ENCODE data around the gene CRYAA.
"Not testable (repeated sequence)": the region's sequence is repeated elsewhere in the genome, so short reads cannot be mapped to it uniquely, and the experiment has no call there.

CRYAA gene

DNA sequence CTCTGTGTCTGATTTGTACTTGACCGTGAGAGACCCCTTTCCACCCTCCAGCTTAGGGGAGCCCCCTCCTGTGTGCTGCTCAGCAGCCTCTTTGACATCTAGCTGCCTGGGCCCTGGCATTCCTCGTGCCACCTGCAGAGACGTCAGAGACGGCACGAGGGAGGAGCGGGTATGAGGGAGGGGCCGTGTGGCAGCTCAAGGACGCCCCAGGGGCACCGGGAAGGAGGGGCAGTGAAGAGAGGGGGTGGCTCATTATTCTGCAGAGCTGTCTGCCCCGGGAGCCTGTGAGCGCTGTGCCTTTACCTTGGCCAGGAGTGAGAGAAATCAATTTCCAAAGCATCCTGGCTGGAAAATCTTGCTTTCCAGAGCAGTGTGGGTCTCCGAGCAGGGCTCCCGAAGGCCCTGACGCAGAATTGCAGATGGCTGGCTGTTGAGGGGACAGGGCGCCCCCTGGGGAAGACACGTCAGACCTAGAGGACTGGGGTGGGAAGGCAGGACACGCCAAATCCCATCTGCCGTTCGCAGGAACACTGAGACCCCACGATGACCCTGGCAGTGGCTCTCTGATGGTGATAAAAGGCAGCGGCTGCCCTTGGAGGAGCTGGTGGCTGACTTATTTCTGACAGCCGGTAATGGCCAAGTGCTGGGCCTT, 9.5 kb downstream of the CRYAA start:
- not testable (repeated sequence) for DNase-seq

DNA sequence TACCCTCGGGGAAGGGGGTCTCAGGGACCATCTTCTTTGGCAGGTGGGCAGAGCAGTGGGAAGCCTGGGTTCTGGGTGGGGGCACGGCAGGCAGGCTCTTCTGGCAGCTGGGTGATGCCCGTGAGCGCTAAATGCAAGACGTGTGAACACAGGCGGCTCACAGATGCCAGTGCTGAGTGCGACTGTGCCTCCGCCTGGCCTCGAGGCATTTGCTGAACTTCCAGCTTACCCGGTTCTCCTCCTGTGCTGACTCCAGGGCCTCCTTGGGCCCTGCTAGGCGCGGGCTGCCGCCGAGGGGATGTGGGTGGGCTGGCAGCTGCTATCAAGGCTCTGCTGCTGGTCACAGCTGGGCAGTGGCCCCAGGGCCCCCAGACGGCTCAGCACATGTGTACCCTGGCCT, 12.2 kb downstream of the CRYAA start:
- not testable (repeated sequence) for DNase-seq

DNA sequence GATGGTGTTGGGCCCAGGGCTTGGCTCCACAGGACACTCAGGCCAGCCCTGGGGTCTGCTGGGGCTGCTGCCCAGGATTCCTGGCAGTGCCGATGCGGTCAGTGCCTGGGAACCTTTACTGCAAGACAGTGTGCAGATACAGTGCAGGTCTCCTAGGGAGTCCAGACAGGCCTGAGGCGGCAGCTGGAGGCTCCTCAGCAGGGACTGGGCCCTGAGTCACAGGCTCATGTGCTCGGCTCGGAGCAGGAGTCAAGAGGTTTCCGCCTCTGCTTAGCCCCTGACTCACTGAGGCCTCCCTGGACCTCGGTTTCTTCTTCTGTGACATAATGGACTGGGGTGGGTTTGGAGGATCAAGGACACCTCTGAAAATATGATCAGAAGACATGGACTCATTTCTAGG, 18.5 kb downstream of the CRYAA start:
- DNase-seq = not testable (repeated sequence)

DNA sequence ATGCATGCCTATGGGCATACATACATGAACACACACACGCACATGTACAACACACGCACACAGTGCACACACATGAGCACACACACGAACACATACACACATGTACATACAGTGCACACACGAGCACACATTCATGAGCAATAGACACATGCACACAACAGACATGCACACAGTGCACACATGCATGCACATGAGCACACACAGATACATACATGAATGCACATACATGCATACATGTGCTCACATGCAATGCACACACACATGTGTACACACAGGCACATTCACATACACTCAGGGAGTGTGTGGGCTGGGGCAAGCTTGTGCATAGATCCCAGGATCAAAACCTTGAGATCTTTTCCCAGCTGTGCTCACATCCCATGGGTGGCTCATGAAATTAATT, 18.9 kb downstream of the CRYAA start:
- DNase-seq = no peak

DNA sequence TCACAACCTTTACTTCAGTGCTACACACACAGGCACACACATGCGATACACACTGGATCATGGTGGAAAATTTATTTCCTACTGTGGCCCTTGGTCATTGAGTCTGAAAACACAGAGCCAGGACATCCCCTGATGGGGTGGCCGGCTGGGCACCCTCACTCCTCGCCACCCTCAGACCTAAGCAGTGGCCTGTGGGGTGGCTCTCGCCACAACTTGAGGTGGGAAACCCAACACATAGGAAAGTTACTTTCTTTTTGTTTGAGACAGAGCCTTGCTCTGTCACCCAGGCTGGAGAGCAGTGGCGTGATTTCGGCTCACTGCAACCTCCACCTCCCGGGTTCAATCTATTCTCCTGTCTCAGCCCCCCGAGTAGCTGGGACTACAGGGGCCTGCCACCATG, 19.4 kb downstream of the CRYAA start:
- DNase-seq = no peak

DNA sequence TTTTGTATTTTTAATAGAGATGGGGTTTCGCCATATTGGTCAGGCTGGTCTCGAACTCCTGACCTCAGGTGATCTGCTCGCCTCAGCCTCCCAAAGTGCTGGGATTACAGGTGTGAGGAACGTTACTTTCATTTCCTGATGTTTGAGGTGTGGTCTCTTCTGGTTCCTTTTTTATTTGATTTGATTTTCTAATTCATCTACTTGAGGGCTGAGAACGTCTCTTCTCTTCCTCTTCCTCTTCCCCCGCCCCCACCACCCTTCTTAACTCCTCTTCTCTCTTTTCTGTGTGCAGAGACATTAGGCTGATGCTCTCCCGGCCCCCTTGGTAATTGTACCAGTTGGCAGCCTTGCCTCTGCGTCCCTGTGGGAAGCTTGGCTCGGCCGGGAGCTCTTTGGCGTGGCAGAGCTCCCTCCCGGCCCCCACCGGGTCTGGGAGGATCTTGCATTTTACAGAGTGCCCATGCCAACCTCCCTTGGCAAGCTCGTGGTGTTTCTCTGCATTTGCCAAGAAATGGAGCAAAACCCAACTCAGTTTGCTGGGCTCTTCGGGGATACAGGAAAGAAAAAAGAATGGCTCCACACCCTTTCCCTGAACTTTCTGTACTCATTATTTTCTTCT, 19.9 kb downstream of the CRYAA start:
- no peak for DNase-seq

DNA sequence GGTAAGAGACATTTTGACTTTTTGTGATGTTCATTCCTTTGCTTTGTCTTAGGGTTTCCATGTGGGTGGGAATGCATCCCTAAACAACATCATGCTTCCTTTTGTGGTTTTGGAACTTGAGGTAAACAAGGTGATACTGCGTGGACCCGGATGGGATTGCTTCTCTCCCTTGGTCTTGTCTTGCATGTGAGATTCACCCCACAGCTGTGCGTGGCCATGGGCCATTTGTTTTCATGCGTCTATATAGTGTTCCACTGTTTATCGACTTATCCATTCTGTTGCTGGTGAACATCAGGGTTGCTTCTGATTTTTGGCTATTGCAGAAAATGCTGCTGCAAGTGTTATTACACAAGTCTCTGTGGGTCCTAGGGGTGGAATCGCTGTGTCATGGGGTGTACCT, 21.1 kb downstream of the CRYAA start:
- DNase-seq = no peak

DNA sequence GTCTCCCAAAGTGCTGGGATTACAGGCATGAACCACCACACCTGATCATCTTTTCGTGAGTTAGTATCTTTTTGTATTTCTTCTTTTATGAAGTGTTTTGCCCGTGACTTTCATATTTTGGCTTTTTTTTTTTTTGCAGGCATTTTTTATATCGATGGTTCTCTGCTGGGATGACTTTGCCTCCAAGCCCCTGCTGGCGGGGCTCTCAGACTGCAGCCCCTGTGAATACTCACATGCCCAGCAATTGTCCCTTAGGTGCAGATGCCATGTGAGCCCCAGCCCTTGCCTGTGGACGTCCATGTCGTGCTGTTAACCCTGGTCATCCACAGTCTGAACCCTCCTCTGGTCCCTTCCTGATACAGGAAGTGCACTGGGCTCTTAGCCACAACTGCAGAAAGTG, 21.7 kb downstream of the CRYAA start:
- no peak for DNase-seq

DNA sequence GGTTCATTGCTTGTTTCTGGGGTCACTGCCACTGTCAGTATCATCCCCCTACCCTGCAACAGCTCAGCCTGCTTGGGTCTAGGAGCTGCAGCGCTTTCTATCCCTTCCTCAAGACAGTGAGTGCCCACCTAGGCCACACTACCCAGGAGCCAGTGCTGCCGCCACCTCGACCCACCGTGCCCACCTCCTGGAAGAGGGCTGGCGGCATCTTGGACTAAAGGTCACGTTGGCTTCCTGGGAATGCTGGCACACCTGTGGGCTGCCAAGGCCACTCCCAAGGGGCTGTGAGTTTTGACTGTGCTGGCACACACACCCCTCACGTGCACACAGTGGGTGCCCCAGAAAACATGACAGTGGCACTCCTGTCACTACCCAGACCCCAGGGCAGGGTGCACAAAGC, 22.1 kb downstream of the CRYAA start:
- no peak for DNase-seq

DNA sequence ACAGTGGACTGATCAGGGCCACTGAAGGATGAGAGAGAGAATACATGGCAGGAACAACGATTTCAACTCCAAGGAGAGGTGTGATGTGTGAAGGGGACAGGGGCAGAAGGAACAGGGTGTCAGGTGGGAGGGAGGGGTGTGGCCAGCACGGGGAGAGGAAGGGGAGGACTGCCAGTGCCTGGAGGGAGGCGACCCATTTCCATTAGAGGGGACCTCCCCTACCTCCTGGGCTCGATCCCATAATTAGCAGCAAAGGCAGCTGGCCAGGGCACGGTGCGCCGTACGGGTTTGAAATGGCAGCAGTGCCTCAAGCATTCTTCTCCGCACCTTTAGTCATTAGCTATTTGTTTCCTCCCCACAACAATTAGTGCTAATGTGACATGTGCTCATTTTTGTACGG, 22.7 kb downstream of the CRYAA start:
- no peak for DNase-seq

DNA sequence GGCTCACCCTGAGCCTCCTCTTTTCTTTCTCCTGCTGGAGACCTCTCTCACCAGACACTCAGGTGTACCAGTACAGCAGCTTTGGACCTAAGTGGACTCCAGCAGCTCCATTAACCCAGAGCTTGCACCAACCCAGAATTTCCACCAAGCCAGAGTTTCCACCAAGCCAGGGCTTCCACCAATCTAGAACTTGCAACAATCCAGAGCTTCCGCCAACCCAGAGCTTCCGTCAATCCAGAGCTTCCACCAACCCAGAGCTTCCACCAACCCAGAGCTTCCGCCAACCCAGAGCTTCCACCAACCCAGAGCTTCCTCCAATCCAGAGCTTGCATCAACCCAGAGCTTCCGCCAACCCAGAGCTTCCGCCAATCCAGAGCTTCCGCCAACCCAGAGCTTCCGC, 23.2 kb downstream of the CRYAA start:
- DNase-seq = no peak

DNA sequence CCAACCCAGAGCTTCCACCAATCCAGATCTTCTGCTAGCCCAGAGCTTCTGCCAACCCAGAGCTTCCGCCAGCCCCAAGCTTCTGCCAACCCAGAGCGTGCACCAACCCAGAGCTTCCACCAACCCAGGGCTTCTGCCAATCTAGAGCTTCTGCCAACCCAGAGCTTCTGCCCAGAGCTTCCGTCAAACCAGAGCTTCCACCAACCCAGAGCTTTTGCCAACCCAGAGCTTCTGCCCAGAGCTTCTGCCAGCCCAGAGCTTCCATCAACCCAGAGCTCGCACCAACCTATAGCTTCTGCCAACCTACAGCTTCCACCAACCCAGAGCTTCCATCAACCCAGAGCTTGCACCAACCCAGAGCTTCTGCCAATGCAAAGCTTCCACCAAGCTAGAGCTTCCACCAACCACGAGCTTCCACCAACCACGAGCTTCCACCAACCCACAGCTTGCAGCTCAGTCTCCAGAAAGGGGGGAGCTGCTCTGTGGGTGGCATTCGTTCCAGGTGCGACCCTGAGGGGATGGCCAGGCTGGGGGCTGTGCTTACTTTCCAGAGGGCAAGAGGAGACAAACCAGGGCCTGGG, 23.8 kb downstream of the CRYAA start:
- no peak for DNase-seq

DNA sequence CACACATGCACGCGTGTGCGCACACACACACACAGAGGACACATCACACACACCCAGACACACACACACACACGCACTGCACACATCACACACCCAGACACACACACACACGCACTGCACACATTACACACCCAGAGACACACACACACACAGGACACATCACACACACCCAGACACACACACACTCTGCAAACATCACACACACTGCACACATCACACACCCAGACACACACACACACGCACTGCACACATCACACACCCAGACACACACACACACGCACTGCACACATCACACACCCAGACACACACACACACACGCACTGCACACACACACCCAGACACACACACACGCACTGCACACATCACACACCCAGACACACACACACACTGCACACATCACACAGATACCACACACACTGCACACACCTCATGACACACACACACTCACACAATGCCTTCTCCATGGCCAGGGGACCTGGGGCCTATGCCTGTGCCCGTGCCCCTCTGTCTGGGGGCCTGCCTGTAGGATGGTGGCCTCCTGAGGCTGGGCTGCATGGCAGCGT, 24.4 kb downstream of the CRYAA start:
- no peak for DNase-seq

DNA sequence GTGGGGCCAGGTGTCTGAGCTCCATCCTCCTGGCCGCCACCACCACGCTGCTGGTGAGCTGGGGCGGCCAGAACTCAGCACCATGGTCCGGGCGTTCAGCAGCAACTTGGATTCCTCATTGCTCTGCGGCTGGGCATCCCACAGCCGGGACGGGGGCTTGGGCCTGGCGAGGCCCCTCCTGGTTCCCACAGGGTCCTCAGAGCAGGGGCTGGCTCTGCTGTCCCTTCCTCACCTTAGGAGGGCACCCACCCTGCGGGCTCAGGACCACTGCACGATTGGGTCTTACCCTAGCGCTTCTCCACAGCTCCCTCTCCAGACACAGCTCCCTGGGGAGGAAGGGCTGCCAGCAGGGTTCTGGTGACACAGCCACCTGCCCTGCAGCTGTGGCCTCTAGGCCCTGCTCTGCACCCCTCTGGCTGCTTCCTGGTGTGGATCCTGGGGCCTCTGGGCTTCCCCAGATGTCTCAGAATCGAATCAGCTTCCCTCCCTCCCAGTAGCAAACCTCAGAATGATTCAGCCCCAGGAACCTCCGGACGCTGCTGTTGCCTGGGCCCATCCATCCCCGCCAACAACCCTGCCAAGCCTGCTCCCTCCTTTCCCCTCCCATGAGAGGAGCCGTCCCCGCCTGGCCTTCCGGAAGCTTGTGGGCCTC, 25.0 kb downstream of the CRYAA start:
- DNase-seq = no peak

DNA sequence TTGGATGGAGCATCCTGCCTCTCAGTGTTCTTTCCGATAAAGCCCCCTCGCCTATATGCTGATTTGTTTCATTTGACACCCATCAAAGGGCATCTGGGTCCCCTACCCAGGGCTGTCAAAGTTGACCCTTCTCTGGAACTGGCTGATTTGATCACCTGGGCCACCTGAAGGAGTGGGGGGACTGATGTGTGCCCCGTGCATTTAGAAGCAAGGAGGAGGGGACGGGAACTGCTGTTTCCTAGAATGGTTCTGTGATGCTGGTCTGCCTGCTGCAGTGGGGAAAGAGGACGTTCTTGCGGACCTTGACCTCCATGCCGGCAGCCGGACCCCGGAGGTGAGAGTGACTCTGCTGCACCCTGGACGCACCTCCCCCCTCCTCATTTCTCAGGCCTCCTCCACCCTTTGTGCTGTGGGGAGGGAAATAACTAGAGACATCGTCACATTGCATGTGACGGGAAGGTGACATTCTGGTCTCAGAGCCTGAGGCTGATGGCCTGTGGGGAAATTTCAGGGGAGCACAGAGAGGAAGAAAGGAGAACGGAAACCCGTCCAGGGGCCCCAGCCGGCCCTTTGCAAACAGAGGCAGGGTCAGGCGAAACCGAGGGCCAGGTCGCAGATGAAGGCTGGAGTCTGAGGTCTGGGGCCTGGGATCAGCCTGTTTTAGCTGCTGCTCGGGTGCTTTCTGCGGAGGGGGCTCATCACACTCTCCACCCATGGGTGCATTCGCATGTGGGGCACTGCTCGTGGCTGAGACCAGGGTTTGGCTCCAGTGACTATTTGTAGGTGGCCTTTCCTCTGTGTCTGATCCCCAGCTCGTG, 25.7 kb downstream of the CRYAA start:
- DNase-seq = no peak

DNA sequence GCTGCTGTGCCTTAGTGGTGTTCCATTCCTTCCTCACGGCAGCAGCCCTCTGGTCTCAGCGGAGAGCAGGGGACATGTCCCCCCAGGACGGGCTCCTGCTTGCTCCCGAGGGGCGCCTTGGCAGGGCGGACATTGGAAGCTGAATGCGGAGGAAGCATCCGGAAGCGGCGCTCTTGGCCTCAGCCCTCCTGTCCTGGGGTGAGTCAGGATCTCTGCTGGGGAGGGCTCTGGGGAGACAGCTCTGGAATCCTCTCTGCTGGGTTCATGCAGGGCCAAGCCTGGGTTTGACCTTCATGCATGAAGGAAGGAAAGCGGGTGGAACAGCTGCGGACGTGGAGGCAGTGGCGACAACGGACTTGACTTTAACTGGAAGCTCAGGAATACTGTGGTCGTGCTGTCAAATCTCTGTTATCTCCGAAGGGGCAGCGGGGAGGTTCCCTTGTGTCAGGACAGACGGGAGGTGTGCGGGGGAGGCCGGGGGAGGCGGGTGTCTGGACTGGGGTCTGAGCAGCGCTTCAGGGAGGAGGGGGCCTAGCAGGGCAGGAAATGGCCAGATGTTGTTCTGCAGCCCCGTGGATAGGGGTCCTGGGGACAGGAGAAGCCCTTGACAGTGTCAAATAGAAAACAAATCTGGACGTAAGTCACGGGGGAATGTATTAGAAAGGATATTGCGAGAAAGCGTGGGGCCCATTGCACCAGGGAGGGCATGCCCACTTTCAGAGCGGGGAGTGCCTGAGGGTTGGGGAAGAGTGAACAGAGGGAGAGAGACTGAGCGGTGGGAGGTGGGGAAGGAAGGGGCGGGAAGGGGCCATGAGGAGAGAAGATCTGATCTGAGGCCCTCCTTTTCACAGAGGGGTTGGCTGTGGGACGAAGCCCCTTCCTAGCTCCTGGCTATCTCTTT, 26.6 kb downstream of the CRYAA start:
- no peak for DNase-seq

DNA sequence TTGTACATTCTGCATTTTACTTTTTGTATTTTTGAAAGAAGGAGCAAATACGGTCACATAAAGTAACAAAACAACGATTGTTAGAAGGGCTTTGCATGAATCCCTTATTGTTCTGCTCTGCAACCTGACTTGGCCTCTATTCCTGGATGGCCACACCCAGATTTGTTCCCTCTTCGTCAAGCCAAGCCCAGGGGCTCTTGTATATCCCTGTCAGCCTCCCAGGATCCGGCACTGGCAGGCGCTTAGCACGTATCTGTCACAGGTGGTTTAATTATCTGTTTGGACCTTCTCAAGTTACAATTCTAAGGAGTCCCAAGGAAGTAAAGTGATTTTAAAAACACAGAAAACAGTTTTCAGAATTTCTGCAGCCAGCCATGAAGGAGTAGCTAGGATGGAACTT, 28.0 kb downstream of the CRYAA start:
- no peak for DNase-seq

DNA sequence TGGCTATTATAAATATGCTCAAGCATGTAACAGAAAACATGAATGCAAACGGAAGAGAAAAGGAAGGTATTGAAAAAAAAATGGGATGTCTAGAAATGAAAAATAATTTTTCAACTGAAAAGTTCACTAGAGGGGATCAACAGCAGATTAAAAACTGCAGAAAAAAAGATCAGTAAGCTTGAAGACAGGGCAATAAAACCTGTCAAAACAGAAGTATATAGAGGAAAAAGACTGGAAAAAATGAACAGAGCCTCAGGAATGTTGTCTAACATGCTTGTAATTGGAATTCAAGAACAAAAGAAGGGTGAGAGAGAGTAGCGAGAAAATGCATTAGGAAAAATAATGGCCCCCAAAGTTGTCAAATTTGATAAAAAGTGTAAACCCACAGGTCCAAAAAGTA, 29.6 kb downstream of the CRYAA start:
- DNase-seq = no peak

DNA sequence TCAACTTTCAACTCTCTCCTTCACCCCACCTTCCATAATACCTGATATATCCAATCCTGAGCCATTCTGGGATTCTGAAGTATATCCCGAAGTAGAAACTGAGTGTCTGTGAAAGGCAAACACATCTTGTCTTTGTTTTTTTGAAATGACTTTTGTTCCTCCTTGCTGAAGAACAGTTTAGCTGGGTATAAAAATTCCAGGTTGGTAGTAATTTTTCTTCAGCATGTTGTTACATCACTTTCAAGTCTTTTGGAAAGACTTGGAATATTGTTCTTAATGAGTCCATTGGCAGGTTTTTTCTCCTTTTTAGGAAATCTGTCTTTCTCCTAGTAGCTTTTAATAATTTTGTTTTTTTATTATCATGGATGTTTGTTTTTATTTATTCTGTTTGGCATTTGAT, 32.7 kb downstream of the CRYAA start:
- DNase-seq = no peak

DNA sequence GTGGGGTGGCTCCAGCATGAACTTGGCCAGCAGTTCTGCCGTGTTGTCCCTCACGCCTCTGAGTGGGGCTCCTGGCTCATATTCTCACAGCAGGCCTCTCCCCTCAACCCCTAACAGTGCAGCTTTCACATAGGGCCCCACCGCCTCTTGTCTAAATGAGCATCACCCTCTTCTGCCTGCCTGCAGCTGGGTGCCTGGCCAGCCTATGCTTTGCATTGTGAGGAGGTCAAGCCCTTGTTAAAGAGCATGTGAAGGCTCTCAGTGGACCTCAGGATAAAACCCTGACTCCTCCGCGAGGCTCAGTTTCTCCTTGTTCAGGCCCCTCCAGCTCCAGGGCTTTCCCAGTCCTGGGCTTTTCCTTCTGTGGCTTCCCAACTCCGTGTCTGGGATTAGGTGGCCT, 34.8 kb downstream of the CRYAA start:
- no peak for DNase-seq

DNA sequence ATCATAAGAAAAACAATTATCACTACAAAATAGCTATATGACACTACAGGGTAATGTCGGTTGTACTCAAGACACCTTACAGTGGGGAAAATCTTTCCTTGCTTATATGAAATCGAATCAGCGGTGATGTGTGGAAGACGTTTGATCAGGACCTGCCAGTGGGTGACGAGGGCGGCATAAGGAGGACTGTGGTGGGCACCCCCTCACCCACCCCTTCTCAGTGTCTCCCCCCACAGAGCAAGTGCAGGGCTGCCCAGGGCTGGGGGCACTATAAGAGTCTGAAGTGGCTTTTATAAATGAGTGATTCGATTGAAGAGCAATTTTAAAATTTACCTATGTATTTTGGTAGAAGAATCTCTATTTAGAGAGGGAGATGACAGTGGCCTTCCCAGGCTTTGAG, 35.8 kb downstream of the CRYAA start:
- no peak for DNase-seq

All from activated CD4-positive, CD25-positive, alpha-beta regulatory T cell treated with anti-CD3 and anti-CD28 coated beads, Interleukin-2, amount 50 U/mL, for 72 hours (primary cell).